T-cell (primary cell): Measurements from ENCODE around the gene CYP26B1. TPM values are rescaled to one million over a fixed set of nuclear protein-coding genes. Genes with fewer than 3 reads are reported as not detected.

ENCODE experiments used
- ATAC-seq, 4 experiments: fragments of 200-7000 bp in 3 of 4; fragments of 150-1000 bp in 1 of 4; cut with Tn5 transposase; replicated peaks in 1 of 4; 1 replicate in 3 of 4; 2 replicates in 1 of 4; pipeline ENCODE4 v1.10.0; 2021; ENCODE audit warnings: moderate library complexity in 3 of 4, mild to moderate bottlenecking in 2 of 4, moderate number of reproducible peaks in 1 of 4
- CTCF ChIA-PET, 2 donors: fragments of 300-600 bp; sonication (Branson Sonifier 250); formaldehyde crosslinking; loops; one replicate each; lab custom pipeline; 2022; ENCODE audit warnings: antibody characterized with exemption in 2 of 2; lab: Charles Lee
- POLR2A ChIA-PET, 2 donors: fragments of 300-600 bp; sonication (Branson Sonifier 250); formaldehyde crosslinking; loops; one replicate each; lab custom pipeline; 2022; ENCODE audit warnings: antibody characterized with exemption in 2 of 2; lab: Charles Lee
- DNase-seq, 35 experiments: peaks; one replicate each; pipeline versions ENCODE4 v3.0.0 to v3.0.0-alpha.2; 2013 to 2023
- H3K27ac ChIP-seq: one replicate; pipeline ENCODE4 v1.5.1; 2013; ENCODE audit warnings: low read length
- H3K27me3 ChIP-seq, 2 experiments: replicated peaks in 1 of 2; 1 replicate in 1 of 2; 2 replicates in 1 of 2; pipeline versions ENCODE4 v1.6.1 to v1.7.0; 2013; ENCODE audit warnings: low read length in 1 of 2, mixed read lengths in 1 of 2; ENCODE audit not compliant: control insufficient read depth in 2 of 2, insufficient read depth in 2 of 2; ENCODE audit errors: extremely low read depth in 1 of 2
- H3K36me3 ChIP-seq, 2 donors: 1 replicate in 1 of 2; 2 replicates in 1 of 2; pipeline versions ENCODE4 v1.6.1 to v1.7.0; 2013; ENCODE audit warnings: low read length in 1 of 2; ENCODE audit not compliant: control insufficient read depth in 2 of 2, insufficient read depth in 1 of 2; ENCODE audit errors: extremely low read depth in 1 of 2
- H3K4me1 ChIP-seq, 2 experiments: 1 replicate in 1 of 2; 2 replicates in 1 of 2; pipeline versions ENCODE4 v1.6.1 to v1.7.0; 2013; ENCODE audit warnings: low read length in 2 of 2, mixed read lengths in 1 of 2; ENCODE audit not compliant: insufficient read depth in 2 of 2, control insufficient read depth in 1 of 2; ENCODE audit errors: extremely low read depth in 1 of 2
- H3K4me3 ChIP-seq, 2 donors: 1 replicate in 1 of 2; 2 replicates in 1 of 2; pipeline versions ENCODE4 v1.5.1 to v1.7.0; 2013; ENCODE audit warnings: mild to moderate bottlenecking in 2 of 2, low read length in 1 of 2, moderate library complexity in 1 of 2; ENCODE audit not compliant: control insufficient read depth in 1 of 2; ENCODE audit errors: extremely low read depth in 1 of 2
- H3K9me3 ChIP-seq: 2 replicates; pipeline ENCODE4 v1.7.0; 2013
- H3K27ac Mint-ChIP-seq, 2 donors: one replicate each; pipeline ENCODE4 v1.8.0; 2020 to 2021; ENCODE audit warnings: mild to moderate bottlenecking in 2 of 2, mixed read lengths in 2 of 2
- H3K27me3 Mint-ChIP-seq, 2 donors: one replicate each; pipeline ENCODE4 v1.8.0; 2021 to 2022; ENCODE audit warnings: mixed read lengths in 2 of 2
- H3K36me3 Mint-ChIP-seq: one replicate; pipeline ENCODE4 v1.8.0; 2021; ENCODE audit warnings: mixed read lengths
- H3K4me1 Mint-ChIP-seq, 3 donors: one replicate each; pipeline ENCODE4 v1.8.0; 2020 to 2022; ENCODE audit warnings: mixed read lengths in 3 of 3, mild to moderate bottlenecking in 1 of 3
- H3K4me3 Mint-ChIP-seq, 3 donors: one replicate each; pipeline ENCODE4 v1.8.0; 2020 to 2022; ENCODE audit warnings: mild to moderate bottlenecking in 3 of 3, mixed read lengths in 3 of 3, moderate library complexity in 3 of 3
- H3K9me3 Mint-ChIP-seq, 3 donors: one replicate each; pipeline ENCODE4 v1.8.0; 2020 to 2022; ENCODE audit warnings: mixed read lengths in 3 of 3
- WGBS: methylation state at CpG from one replicate; pipeline ENCODE4 v1.1.5; 2013; ENCODE audit warnings: missing lambda C conversion rate; ENCODE audit not compliant: insufficient coverage; 5-methylcytosine and 5-hydroxymethylcytosine counted together
- total RNA-seq, 35 experiments: library from RNA in 6 of 35; stranded (reverse) in 6 of 35; fragments of 120-200 nt in 1 of 35; gene quantifications; one replicate each; pipeline versions ENCODE4 v1.2.1 to v1.2.4 and lab custom pipeline; 2013 to 2026

CYP26B1 gene
- total RNA-seq, 5 donors from 2014 or later (not counting 1 experiment from before 2014, with no cell fraction given) = 0.06 TPM; not detected in 4

GRCh38 chr2:72095364-72095763, 52.3 kb downstream of the CYP26B1 start:
- H3K27ac Mint-ChIP-seq = no peak overlapping the region
- DNase-seq (no peak), ATAC-seq (no peak)
- POLR2A ChIA-PET = no interaction called here
- H3K27me3 Mint-ChIP-seq = peaks cover 5 to 11% of the 10 kb centered on the region in 2 donors
- no peaks in the 10 kb centered on the region for H3K36me3 Mint-ChIP-seq
- H3K4me1 ChIP-seq = no peaks in the 10 kb centered on the region
- H3K27ac ChIP-seq = no peak overlapping the region
- H3K4me3 Mint-ChIP-seq = no peak overlapping the region
- CTCF ChIA-PET = no interaction called here
- no peaks in the 10 kb centered on the region for H3K4me1 Mint-ChIP-seq
- 85% methylated on average over 2 of the region's 3 CpGs for WGBS
- peaks cover 0 to 2% (median 0%) of the 10 kb centered on the region in 3 donors for H3K9me3 Mint-ChIP-seq
- no peaks in the 10 kb centered on the region for H3K9me3 ChIP-seq
- no peak overlapping the region for H3K4me3 ChIP-seq
- peaks cover 3 to 14% of the 10 kb centered on the region in 2 experiments for H3K27me3 ChIP-seq
- no peaks in the 10 kb centered on the region for H3K36me3 ChIP-seq

GRCh38 chr2:72094701-72095100, 53.0 kb downstream of the CYP26B1 start:
- no peaks in the 10 kb centered on the region for H3K4me1 Mint-ChIP-seq
- H3K27ac ChIP-seq = no peak overlapping the region
- no peaks in the 10 kb centered on the region for H3K4me1 ChIP-seq
- peaks cover 0 to 4% (median 0%) of the 10 kb centered on the region in 3 donors for H3K9me3 Mint-ChIP-seq
- H3K4me3 ChIP-seq = no peak overlapping the region
- CTCF ChIA-PET = no interaction called here
- H3K27me3 Mint-ChIP-seq = peaks cover 5 to 9% of the 10 kb centered on the region in 2 donors
- no peak overlapping the region for H3K4me3 Mint-ChIP-seq
- H3K27ac Mint-ChIP-seq = no peak overlapping the region
- H3K27me3 ChIP-seq = peaks cover 3 to 14% of the 10 kb centered on the region in 2 experiments
- WGBS = no CpG with 5 or more reads among the region's 4 CpGs
- H3K36me3 ChIP-seq = no peaks in the 10 kb centered on the region
- POLR2A ChIA-PET = no interaction called here
- H3K9me3 ChIP-seq = no peaks in the 10 kb centered on the region
- no peaks in the 10 kb centered on the region for H3K36me3 Mint-ChIP-seq
- DNase-seq = no peak
- ATAC-seq = no peak

- Mint-ChIP-seq H3K9me3 (peaks cover 0 to 8% (median 0%) of the 10 kb centered on the region in 3 donors), H3K4me3 (no peak overlapping the region), H3K36me3 (no peaks in the 10 kb centered on the region), H3K27ac (no peak overlapping the region), H3K4me1 (no peaks in the 10 kb centered on the region), H3K27me3 (peaks cover 0 to 3% of the 10 kb centered on the region in 2 donors)
- Histone ChIP-seq H3K27ac (no peak overlapping the region), H3K36me3 (no peaks in the 10 kb centered on the region), H3K27me3 (peaks cover 0 to 14% of the 10 kb centered on the region in 2 experiments), H3K9me3 (no peaks in the 10 kb centered on the region), H3K4me3 (no peak overlapping the region), H3K4me1 (no peaks in the 10 kb centered on the region)
- no peak for ATAC-seq
- CTCF ChIA-PET = no interaction called here
- DNase-seq = no peak
- POLR2A ChIA-PET = no interaction called here
- 80% methylated on average over 2 of the region's 6 CpGs for WGBS
Observed at GRCh38 chr2:72092111-72092510, 55.6 kb downstream of the CYP26B1 start.

- no peaks in the 10 kb centered on the region for H3K4me1 Mint-ChIP-seq
- ATAC-seq (no peak), DNase-seq (no peak)
- H3K9me3 Mint-ChIP-seq = peaks cover 0 to 8% (median 3%) of the 10 kb centered on the region in 3 donors
- no peak overlapping the region for H3K4me3 Mint-ChIP-seq
- WGBS = 80% methylated on average over 4 of the region's 4 CpGs
- peaks cover 0 to 3% of the 10 kb centered on the region in 2 donors for H3K27me3 Mint-ChIP-seq
- Histone ChIP-seq H3K36me3 (no peaks in the 10 kb centered on the region), H3K4me3 (no peak overlapping the region), H3K27ac (no peak overlapping the region), H3K9me3 (no peaks in the 10 kb centered on the region), H3K27me3 (peaks cover 0 to 17% of the 10 kb centered on the region in 2 experiments), H3K4me1 (no peaks in the 10 kb centered on the region)
- no peak overlapping the region for H3K27ac Mint-ChIP-seq
- CTCF ChIA-PET = no interaction called here
- POLR2A ChIA-PET = no interaction called here
- no peaks in the 10 kb centered on the region for H3K36me3 Mint-ChIP-seq
Observed at GRCh38 chr2:72090781-72091482, 56.7 kb downstream of the CYP26B1 start.

- peaks cover 0 to 8% (median 3%) of the 10 kb centered on the region in 3 donors for H3K9me3 Mint-ChIP-seq
- H3K27ac Mint-ChIP-seq = no peak overlapping the region
- Histone ChIP-seq H3K36me3 (no peaks in the 10 kb centered on the region), H3K27me3 (peaks cover 0 to 17% of the 10 kb centered on the region in 2 experiments), H3K4me3 (no peak overlapping the region), H3K27ac (no peak overlapping the region), H3K9me3 (no peaks in the 10 kb centered on the region), H3K4me1 (no peaks in the 10 kb centered on the region)
- ChIA-PET CTCF (no interaction called here), POLR2A (no interaction called here)
- peaks cover 0 to 3% of the 10 kb centered on the region in 2 donors for H3K27me3 Mint-ChIP-seq
- ATAC-seq (no peak), DNase-seq (no peak)
- H3K4me1 Mint-ChIP-seq = no peaks in the 10 kb centered on the region
- 92% methylated on average over 6 of the region's 8 CpGs for WGBS
- H3K36me3 Mint-ChIP-seq = no peaks in the 10 kb centered on the region
- H3K4me3 Mint-ChIP-seq = no peak overlapping the region
Observed at GRCh38 chr2:72090271-72090720, 57.4 kb downstream of the CYP26B1 start.

- Histone ChIP-seq H3K9me3 (no peaks in the 10 kb centered on the region), H3K4me1 (no peaks in the 10 kb centered on the region), H3K4me3 (no peak overlapping the region), H3K36me3 (no peaks in the 10 kb centered on the region), H3K27ac (no peak overlapping the region), H3K27me3 (peaks cover 0 to 16% of the 10 kb centered on the region in 2 experiments)
- H3K27ac Mint-ChIP-seq = no peak overlapping the region
- peaks cover under 1 to 3% of the 10 kb centered on the region in 2 donors for H3K27me3 Mint-ChIP-seq
- H3K36me3 Mint-ChIP-seq = no peaks in the 10 kb centered on the region
- POLR2A ChIA-PET = no interaction called here
- ATAC-seq (no peak), DNase-seq (no peak)
- no peaks in the 10 kb centered on the region for H3K4me1 Mint-ChIP-seq
- peaks cover 0 to 8% (median 3%) of the 10 kb centered on the region in 3 donors for H3K9me3 Mint-ChIP-seq
- H3K4me3 Mint-ChIP-seq = no peak overlapping the region
- 95% methylated on average over 11 of the region's 13 CpGs for WGBS
- CTCF ChIA-PET = no interaction called here
Observed at GRCh38 chr2:72089537-72089936, 58.1 kb downstream of the CYP26B1 start.
